DMS153 treated with DMSO at 0.1 percent for 48 hours (cell line): ENCODE measurements around the gene MAGEC3.
"Not testable (repeated sequence)": the region's sequence is repeated elsewhere in the genome, so short reads cannot be mapped to it uniquely, and the experiment has no call there.

Source experiments
- DNase-seq: peaks from one replicate; lab custom pipeline; 2025; ENCODE audit not compliant: unreplicated experiment; lab: John Stamatoyannopoulos, UW

The MAGEC3 gene

GRCh38 chrX:141838016-141838415, at the start of gene MAGEC3:
TSS of gene MAGEC3 (plus strand) at chrX:141838316. CDS start at chrX:141838316, 0 bp downstream.
- no peak for DNase-seq

- no peak for DNase-seq
These were observed 46.3 kb upstream of the MAGEC3 start for GRCh38 chrX:141791856-141792255.

GRCh38 chrX:141811438-141811837, 26.7 kb upstream of the MAGEC3 start:
- DNase-seq = no peak

- DNase-seq = no peak
These were observed 23.8 kb upstream of the MAGEC3 start for GRCh38 chrX:141814213-141814857.

GRCh38 chrX:141815904-141816303, 22.2 kb upstream of the MAGEC3 start:
- DNase-seq = no peak

GRCh38 chrX:141832247-141832646, 5.9 kb upstream of the MAGEC3 start:
- no peak for DNase-seq

GRCh38 chrX:141839856-141840255, 1.7 kb downstream of the MAGEC3 start:
- DNase-seq = no peak

- no peak for DNase-seq
These were observed 19.4 kb downstream of the MAGEC3 start for GRCh38 chrX:141857479-141857878.

GRCh38 chrX:141879616-141880015, 41.5 kb downstream of the MAGEC3 start:
- DNase-seq = no peak

GRCh38 chrX:141888811-141889210, 50.7 kb downstream of the MAGEC3 start:
- not testable (repeated sequence) for DNase-seq

- DNase-seq = no peak
These were observed 56.6 kb downstream of the MAGEC3 start for GRCh38 chrX:141894733-141895132.

GRCh38 chrX:141897690-141898089, 59.6 kb downstream of the MAGEC3 start:
- DNase-seq = no peak

- no peak for DNase-seq
These were observed 64.2 kb downstream of the MAGEC3 start for GRCh38 chrX:141902366-141902765.

GRCh38 chrX:141903400-141904155, 65.5 kb downstream of the MAGEC3 start, which contains the start of gene MAGEC1:
TSS of gene MAGEC1 (plus strand) at chrX:141903894. CDS start at chrX:141905073, 1,179 bp downstream.
- DNase-seq = no peak

GRCh38 chrX:141904262-141904661, 66.1 kb downstream of the MAGEC3 start:
- no peak for DNase-seq

- no peak for DNase-seq
These were observed 79.7 kb downstream of the MAGEC3 start for GRCh38 chrX:141917801-141918200.

GRCh38 chrX:141924293-141924692, 86.2 kb downstream of the MAGEC3 start:
- no peak for DNase-seq

- DNase-seq = no peak
These were observed 90.3 kb downstream of the MAGEC3 start for GRCh38 chrX:141928432-141928831.

- no peak for DNase-seq
These were observed 96.0 kb downstream of the MAGEC3 start for GRCh38 chrX:141934059-141934641.

GRCh38 chrX:141935645-141936044, 97.5 kb downstream of the MAGEC3 start:
- no peak for DNase-seq

- no peak for DNase-seq
These were observed 98.0 kb downstream of the MAGEC3 start for GRCh38 chrX:141936080-141936479.

- no peak for DNase-seq
These were observed 103.1 kb downstream of the MAGEC3 start for GRCh38 chrX:141941234-141941633.
